Endodermal cell (in vitro differentiated cells): Measurements from ENCODE around the gene MIOS. TPM values are rescaled to one million over a fixed set of nuclear protein-coding genes. Genes with fewer than 3 reads are reported as not detected.

Source experiments
- DNase-seq: peaks from one replicate; pipeline ENCODE4 v3.0.0-alpha.2; 2017
- H3K27ac ChIP-seq: 2 replicates; pipeline ENCODE4 v1.5.1; 2013; ENCODE audit warnings: mild to moderate bottlenecking, low read depth, low read length, moderate library complexity
- H3K27me3 ChIP-seq: 2 replicates; pipeline ENCODE4 v1.6.1; 2013; ENCODE audit warnings: mild to moderate bottlenecking, low read length, moderate library complexity; ENCODE audit not compliant: insufficient read depth, control insufficient read depth, poor library complexity, severe bottlenecking
- H3K36me3 ChIP-seq: 2 replicates; pipeline ENCODE4 v1.7.0; 2013; ENCODE audit warnings: mild to moderate bottlenecking, low read length, moderate library complexity; ENCODE audit not compliant: control insufficient read depth, insufficient read depth
- H3K4me1 ChIP-seq: one replicate; pipeline ENCODE4 v1.7.0; 2013; ENCODE audit warnings: low read length; ENCODE audit not compliant: control insufficient read depth, insufficient read depth
- H3K4me3 ChIP-seq: 2 replicates; pipeline ENCODE4 v1.5.1; 2013; ENCODE audit warnings: mild to moderate bottlenecking, low read length, moderate library complexity
- H3K9ac ChIP-seq: 2 replicates; pipeline ENCODE4 v1.6.1; 2013; ENCODE audit warnings: mild to moderate bottlenecking, low read length, moderate library complexity; ENCODE audit not compliant: poor library complexity, severe bottlenecking; ENCODE audit errors: extremely low read depth
- H3K9me3 ChIP-seq: 2 replicates; pipeline ENCODE4 v1.6.1; 2013; ENCODE audit warnings: mild to moderate bottlenecking, low read length, moderate library complexity; ENCODE audit not compliant: control insufficient read depth
- H3K27ac Mint-ChIP-seq: 2 replicates; pipeline ENCODE4 v1.8.0; 2020; ENCODE audit warnings: mixed read lengths
- H3K27me3 Mint-ChIP-seq: 2 replicates; pipeline ENCODE4 v1.8.0; 2021; ENCODE audit warnings: mild to moderate bottlenecking, mixed read lengths; ENCODE audit not compliant: insufficient read depth
- H3K36me3 Mint-ChIP-seq: 2 replicates; pipeline ENCODE4 v1.8.0; 2020; ENCODE audit warnings: low read depth, mixed read lengths
- H3K4me1 Mint-ChIP-seq: 2 replicates; pipeline ENCODE4 v1.8.0; 2020; ENCODE audit warnings: mixed read lengths
- H3K4me3 Mint-ChIP-seq: 2 replicates; pipeline ENCODE4 v1.8.0; 2020; ENCODE audit warnings: mild to moderate bottlenecking, moderate library complexity, mixed read lengths
- H3K9me3 Mint-ChIP-seq: 2 replicates; pipeline ENCODE4 v1.8.0; 2020; ENCODE audit warnings: mild to moderate bottlenecking, mixed read lengths
- WGBS, 2 experiments: methylation state at CpG; one replicate each; pipeline versions ENCODE4 v1.1.5 to v1.1.7; 2013; ENCODE audit warnings: missing lambda C conversion rate in 2 of 2, mixed read lengths in 1 of 2; ENCODE audit not compliant: insufficient coverage in 1 of 2, insufficient read length in 1 of 2; 5-methylcytosine and 5-hydroxymethylcytosine counted together
- total RNA-seq, 2 donors: library from RNA; stranded (reverse); fragmentation: NEBNext Ultra II Directional in 1 of 2; extraction: Animal tissue kit (Norgen Biotek cat#: 25700) in 1 of 2; gene quantifications; 2 replicates in 1 of 2; 3 replicates in 1 of 2; pipeline ENCODE4 v1.2.1, GENCODE V29; 2021
- TF ChIP-seq, protein P1 (sequence below): fragments of 200-600 bp; sonication (generic); conservative IDR thresholded peaks from 2 replicates; pipeline ENCODE4 v1.5.0; 2021; ENCODE audit warnings: antibody characterized with exemption, mild to moderate bottlenecking

The MIOS gene
- total RNA-seq, 2 donors from 2014 or later = 53.3 to 55.8 TPM

DNA sequence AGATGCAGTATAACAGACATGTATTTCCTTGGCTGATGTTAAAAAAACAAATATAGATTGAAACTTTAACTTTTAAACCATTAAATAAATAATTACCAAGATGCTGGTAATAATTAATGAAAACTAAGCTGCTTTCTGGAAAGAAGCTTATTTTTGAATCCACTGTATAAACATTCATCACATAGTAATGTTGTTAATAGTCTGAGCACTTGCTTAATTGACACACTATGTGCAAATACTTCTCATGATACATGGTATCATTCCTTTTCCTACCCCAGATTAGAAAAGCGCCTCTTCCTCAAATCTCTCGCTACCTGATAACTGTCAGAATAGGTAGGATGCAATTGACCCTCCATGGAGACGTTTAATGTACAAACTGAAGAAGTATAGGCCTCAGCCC lies 16.0 kb upstream of the MIOS start:
- H3K27ac Mint-ChIP-seq = no peak overlapping the region
- H3K27ac ChIP-seq = no peak overlapping the region
- H3K9ac ChIP-seq = no peak overlapping the region
- TF ChIP-seq, protein P1, sequence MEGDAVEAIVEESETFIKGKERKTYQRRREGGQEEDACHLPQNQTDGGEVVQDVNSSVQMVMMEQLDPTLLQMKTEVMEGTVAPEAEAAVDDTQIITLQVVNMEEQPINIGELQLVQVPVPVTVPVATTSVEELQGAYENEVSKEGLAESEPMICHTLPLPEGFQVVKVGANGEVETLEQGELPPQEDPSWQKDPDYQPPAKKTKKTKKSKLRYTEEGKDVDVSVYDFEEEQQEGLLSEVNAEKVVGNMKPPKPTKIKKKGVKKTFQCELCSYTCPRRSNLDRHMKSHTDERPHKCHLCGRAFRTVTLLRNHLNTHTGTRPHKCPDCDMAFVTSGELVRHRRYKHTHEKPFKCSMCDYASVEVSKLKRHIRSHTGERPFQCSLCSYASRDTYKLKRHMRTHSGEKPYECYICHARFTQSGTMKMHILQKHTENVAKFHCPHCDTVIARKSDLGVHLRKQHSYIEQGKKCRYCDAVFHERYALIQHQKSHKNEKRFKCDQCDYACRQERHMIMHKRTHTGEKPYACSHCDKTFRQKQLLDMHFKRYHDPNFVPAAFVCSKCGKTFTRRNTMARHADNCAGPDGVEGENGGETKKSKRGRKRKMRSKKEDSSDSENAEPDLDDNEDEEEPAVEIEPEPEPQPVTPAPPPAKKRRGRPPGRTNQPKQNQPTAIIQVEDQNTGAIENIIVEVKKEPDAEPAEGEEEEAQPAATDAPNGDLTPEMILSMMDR = no peak
- no peaks in the 10 kb centered on the region for H3K4me1 ChIP-seq
- H3K36me3 Mint-ChIP-seq = no peaks in the 10 kb centered on the region
- no peak overlapping the region for H3K4me3 ChIP-seq
- WGBS, 2 experiments = 88 to 100% methylated on average over 2 to 3 of the region's 3 CpGs
- H3K27me3 Mint-ChIP-seq = no peaks in the 10 kb centered on the region
- H3K27me3 ChIP-seq = no peaks in the 10 kb centered on the region
- no peaks in the 10 kb centered on the region for H3K36me3 ChIP-seq
- peaks cover 14% of the 10 kb centered on the region for H3K4me1 Mint-ChIP-seq
- no peak for DNase-seq
- H3K4me3 Mint-ChIP-seq = no peak overlapping the region
- no peaks in the 10 kb centered on the region for H3K9me3 ChIP-seq
- no peaks in the 10 kb centered on the region for H3K9me3 Mint-ChIP-seq

DNA sequence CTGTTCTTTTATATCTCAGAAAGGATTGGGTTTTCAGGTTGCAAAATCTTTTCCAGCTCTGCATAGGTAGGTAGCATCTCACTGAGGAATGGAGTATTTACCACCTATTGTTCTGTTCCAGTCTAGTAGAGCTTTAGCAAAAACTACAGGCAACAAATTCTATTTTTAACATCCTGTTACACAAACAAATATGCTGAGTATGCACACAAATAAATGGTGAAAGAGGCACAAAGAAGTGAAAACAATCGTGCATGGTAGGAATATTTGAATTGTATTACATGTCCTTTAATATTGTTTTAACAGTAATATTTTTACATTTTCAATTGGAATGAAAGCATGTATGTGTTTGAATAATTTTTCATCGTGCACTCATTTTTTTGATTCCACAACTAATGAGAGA lies 14.5 kb upstream of the MIOS start:
- no peaks in the 10 kb centered on the region for H3K36me3 ChIP-seq
- TF ChIP-seq, protein P1 = no peak
- H3K9me3 Mint-ChIP-seq = no peaks in the 10 kb centered on the region
- 92% methylated on average over 2 of the region's 2 CpGs; no CpG with 5 or more reads in 1 of the 2 experiments for WGBS, 2 experiments
- no peak overlapping the region for H3K4me3 ChIP-seq
- peaks cover under 1% of the 10 kb centered on the region for H3K36me3 Mint-ChIP-seq
- H3K27me3 ChIP-seq = no peaks in the 10 kb centered on the region
- H3K27me3 Mint-ChIP-seq = no peaks in the 10 kb centered on the region
- peaks cover 14% of the 10 kb centered on the region for H3K4me1 Mint-ChIP-seq
- H3K9ac ChIP-seq = no peak overlapping the region
- H3K27ac Mint-ChIP-seq = no peak overlapping the region
- H3K4me1 ChIP-seq = no peaks in the 10 kb centered on the region
- H3K9me3 ChIP-seq = no peaks in the 10 kb centered on the region
- H3K27ac ChIP-seq = no peak overlapping the region
- no peak overlapping the region for H3K4me3 Mint-ChIP-seq
- DNase-seq = no peak

DNA sequence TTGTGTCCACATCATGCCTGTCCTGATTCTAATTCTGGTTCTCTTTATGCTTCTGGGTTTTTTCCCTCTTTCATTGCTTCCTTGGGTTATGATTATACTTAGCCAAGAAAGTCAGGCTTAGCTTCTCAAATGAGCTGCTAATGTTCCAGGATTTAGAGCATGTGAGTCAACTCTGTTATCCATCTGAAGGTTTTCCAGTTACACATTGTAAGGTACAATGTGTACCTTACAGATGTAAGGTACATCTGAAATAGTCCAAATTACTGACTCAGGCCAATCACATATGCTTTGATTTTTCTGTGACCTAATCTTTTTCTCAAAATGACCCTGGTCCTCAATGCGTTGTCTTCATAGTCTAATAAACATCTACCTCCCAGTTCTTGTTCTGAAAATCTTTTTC lies 13.3 kb upstream of the MIOS start:
- Mint-ChIP-seq H3K27me3 (no peaks in the 10 kb centered on the region), H3K27ac (no peak overlapping the region), H3K36me3 (peaks cover 9% of the 10 kb centered on the region), H3K4me1 (peaks cover 14% of the 10 kb centered on the region), H3K9me3 (peaks cover 4% of the 10 kb centered on the region), H3K4me3 (no peak overlapping the region)
- Histone ChIP-seq H3K4me1 (no peaks in the 10 kb centered on the region), H3K27ac (no peak overlapping the region), H3K9ac (no peak overlapping the region), H3K4me3 (no peak overlapping the region), H3K9me3 (peaks cover 2% of the 10 kb centered on the region), H3K27me3 (no peaks in the 10 kb centered on the region), H3K36me3 (no peaks in the 10 kb centered on the region)
- 93% methylated on average over 1 of the region's 1 CpG; no CpG with 5 or more reads in 1 of the 2 experiments for WGBS, 2 experiments
- TF ChIP-seq, protein P1 = no peak
- no peak for DNase-seq
